Measurements from ENCODE around the gene HERPUD1. TPM values are rescaled to one million over a fixed set of nuclear protein-coding genes. Genes with fewer than 3 reads are reported as not detected.
"Not testable (repeated sequence)": the region's sequence is repeated elsewhere in the genome, so short reads cannot be mapped to it uniquely, and the experiment has no call there.

Gene HERPUD1
- total and polyA plus RNA-seq, 2 experiments from 2014 or later = 40.5 to 116 TPM

- H3K27me3 ChIP-seq = peaks cover 37% of the 10 kb centered on the region
- no peak overlapping the region for H3K27ac ChIP-seq
- H3K36me3 ChIP-seq = no peaks in the 10 kb centered on the region
- no peaks in the 10 kb centered on the region for H3K4me1 ChIP-seq (ENCODE audit: low read depth)
- no peaks in the 10 kb centered on the region for H3K9me3 ChIP-seq (ENCODE audit: low read depth)
- DNase-seq (ENCODE audit: low read depth in 1 of 2, low spot score in 1 of 2) = no peak
- no peak for TF ChIP-seq CTCF (IDR thresholded peaks at IDR 0.05; ENCODE audit: low read depth, low read length)
- no peak overlapping the region for H3K4me3 ChIP-seq
Measured at GRCh38 chr16:56986361-56986760, 54.4 kb downstream of the HERPUD1 start.

DNA sequence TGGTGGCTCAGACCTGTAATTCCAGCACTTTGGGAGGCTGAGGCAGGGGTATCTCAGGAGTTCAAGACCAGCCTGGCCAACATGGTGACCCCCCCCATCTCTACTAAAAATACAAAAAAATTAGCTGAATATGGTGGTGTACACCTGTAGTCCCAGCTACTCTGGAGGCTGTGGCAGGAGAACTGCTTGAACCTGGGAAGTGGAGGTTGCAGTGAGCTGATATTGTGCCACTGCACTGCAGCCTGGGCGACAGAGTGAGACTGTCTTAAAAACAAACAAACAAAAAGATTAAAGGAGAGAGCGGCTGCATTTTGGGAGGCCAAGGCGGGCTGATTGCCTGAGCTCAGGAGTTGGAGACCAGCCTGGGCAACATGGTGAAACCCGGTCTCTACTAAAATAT, 55.0 kb downstream of the HERPUD1 start:
- not testable (repeated sequence) for H3K36me3 ChIP-seq; H3K4me3 ChIP-seq; H3K9me3 ChIP-seq (ENCODE audit: low read depth); H3K27ac ChIP-seq; H3K4me1 ChIP-seq (ENCODE audit: low read depth); DNase-seq (ENCODE audit: low read depth in 1 of 2, low spot score in 1 of 2)
- H3K27me3 ChIP-seq = peaks cover 41% of the 10 kb centered on the region

DNA sequence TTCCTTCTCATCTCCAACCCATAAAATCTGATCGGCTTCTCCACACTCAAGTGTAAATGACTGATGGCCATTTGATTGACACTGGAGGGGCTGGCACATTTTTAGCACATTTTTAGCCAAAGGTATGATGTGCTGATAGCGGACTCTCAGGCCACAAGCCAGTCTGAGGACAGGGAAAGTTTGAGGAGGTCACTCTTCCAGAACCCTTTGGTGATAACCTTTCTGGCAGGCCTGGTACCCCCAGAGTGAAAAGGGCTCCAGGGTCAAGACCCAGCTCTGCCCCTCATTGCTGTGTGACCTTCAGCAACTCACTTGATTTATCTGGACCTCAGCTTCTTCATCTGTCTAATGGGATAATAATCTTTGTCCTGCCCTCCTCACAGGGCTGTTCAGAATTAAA, 55.8 kb downstream of the HERPUD1 start:
- H3K27me3 ChIP-seq = peaks cover 41% of the 10 kb centered on the region
- H3K27ac ChIP-seq = no peak overlapping the region
- no peaks in the 10 kb centered on the region for H3K36me3 ChIP-seq
- H3K9me3 ChIP-seq (ENCODE audit: low read depth) = no peaks in the 10 kb centered on the region
- H3K4me3 ChIP-seq = no peak overlapping the region
- no peak for TF ChIP-seq CTCF (IDR thresholded peaks at IDR 0.05; ENCODE audit: low read depth, low read length)
- no peaks in the 10 kb centered on the region for H3K4me1 ChIP-seq (ENCODE audit: low read depth)
- no peak for DNase-seq (ENCODE audit: low read depth in 1 of 2, low spot score in 1 of 2)

- peak in 1 of 2 donors; percentile 29 for DNase-seq (ENCODE audit: low read depth in 1 of 2, low spot score in 1 of 2)
- no peak for TF ChIP-seq CTCF (IDR thresholded peaks at IDR 0.05; ENCODE audit: low read depth, low read length)
- H3K4me1 ChIP-seq (ENCODE audit: low read depth) = no peaks in the 10 kb centered on the region
- H3K36me3 ChIP-seq = no peaks in the 10 kb centered on the region
- H3K27ac ChIP-seq = no peak overlapping the region
- no peak overlapping the region for H3K4me3 ChIP-seq
- peaks cover 41% of the 10 kb centered on the region for H3K27me3 ChIP-seq
- no peaks in the 10 kb centered on the region for H3K9me3 ChIP-seq (ENCODE audit: low read depth)
Measured at GRCh38 chr16:56988161-56988947, 56.4 kb downstream of the HERPUD1 start.

GRCh38 chr16:56988948-56989945, 57.3 kb downstream of the HERPUD1 start, which contains the start of gene NLRC5:
NLRC5 (plus strand) TSS chr16:56989557; CDS start chr16:57020713, 31,156 bp downstream.
- peak; percentile 1 for TF ChIP-seq CTCF (IDR thresholded peaks at IDR 0.05; ENCODE audit: low read depth, low read length)
- H3K27ac ChIP-seq = no peak within 1 kb of the TSS
- no peaks in the 10 kb centered on the region for H3K36me3 ChIP-seq

More at GRCh38 chr16:56988948-56989945, 57.3 kb downstream of the HERPUD1 start, which contains the start of gene NLRC5:
- Histone ChIP-seq H3K4me3 (peak within 1 kb of the TSS; percentile 50), H3K9me3 (ENCODE audit: low read depth) (no peaks in the 10 kb centered on the region), H3K4me1 (ENCODE audit: low read depth) (no peaks in the 10 kb centered on the region), H3K27me3 (peaks cover 44% of the 10 kb centered on the region)
- DNase-seq (ENCODE audit: low read depth in 1 of 2, low spot score in 1 of 2) = peak; percentile 78 to 87

Data from cardiac muscle cell (in vitro differentiated cells and primary cell).